HG03039 (cell line): ENCODE measurements around the gene ARFGAP2.
"Not testable (repeated sequence)": the region's sequence is repeated elsewhere in the genome, so short reads cannot be mapped to it uniquely, and the experiment has no call there.

Experiments
- ATAC-seq: cut with Tn5 transposase; IDR thresholded peaks from one replicate; pipeline ENCODE4 v1.9.1; 2021; ENCODE audit warnings: mild to moderate bottlenecking, moderate library complexity; ENCODE audit not compliant: unreplicated experiment

ARFGAP2 gene

DNA sequence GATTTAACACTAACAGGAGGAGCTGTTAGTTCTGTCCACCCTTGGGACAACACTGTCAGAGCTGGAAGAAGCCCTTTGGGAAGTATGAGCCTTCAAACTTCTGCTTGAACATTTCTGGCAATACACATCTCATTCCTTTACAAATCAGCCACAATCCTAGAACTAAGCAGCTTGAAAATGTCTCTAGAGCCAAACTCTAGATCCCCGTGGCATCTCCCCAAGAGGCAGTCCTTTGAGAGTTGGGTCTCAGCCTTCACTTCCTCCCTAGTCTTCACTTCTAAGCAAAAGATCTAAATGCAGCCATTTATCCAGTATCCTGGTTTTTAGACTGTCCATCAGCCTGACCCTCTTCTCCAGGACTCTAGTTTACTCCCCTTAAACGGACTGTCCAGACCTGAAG, 26.9 kb downstream of the ARFGAP2 start:
- ATAC-seq: no peak

GRCh38 chr11:47148903-47149531, 27.7 kb downstream of the ARFGAP2 start:
- ATAC-seq: no peak

DNA sequence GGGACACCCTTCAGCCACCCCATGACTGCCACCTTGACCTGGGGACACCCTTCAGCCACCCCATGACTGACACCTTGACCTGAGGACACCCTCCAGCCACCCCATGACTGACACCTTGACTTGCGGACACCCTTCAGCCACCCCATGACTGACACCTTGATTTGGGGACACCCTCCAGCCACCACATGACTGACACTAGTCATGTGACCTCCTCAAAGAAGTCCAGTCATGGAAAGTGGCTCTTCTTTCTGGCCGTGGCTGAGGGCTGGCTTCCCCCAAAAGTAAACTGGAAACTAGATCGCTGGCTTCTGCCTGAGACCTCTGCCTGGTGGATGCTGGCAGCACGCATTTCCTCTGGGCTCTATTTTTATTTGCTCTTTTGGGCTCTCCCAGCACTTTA, 28.4 kb downstream of the ARFGAP2 start:
- ATAC-seq: no peak

DNA sequence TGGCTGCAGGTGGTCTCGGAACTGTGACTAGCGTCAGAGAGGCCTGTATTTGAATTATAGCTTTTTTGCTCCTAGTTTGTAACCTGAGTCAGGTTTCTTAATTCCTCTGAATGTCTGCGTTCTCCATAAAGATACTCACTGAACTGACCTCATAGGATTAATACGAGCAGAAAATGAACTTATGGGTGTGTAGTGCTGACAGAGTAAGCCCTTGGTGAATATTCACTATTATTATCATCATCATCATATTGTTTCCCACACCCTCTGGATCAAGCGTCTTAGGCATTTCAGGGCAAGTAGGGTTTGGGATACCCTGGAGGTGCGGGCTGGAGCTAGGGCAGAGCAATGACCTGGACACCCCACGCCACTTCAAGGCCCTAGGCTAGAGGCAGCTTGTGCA, 29.0 kb downstream of the ARFGAP2 start:
- no peak for ATAC-seq

DNA sequence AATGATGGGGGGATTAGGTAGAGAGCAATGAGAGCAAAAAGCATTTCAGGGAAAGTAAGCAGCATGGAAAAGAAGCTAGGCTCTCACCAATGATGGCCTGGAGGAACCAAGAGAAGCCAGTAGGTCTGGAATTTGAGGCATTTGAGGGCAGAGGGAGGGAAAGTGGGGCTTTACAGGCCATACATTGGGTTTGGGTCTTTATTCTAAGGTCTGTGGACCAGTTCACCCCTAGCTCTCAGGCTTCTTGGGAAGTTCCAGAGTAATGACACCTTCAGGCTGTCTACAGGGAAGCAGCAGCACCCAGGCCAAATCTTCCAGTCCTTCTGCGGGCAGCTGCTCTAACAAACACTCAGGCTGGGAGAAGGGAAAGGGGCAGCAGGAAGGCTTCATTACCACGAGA, 29.4 kb downstream of the ARFGAP2 start:
- ATAC-seq: no peak

GRCh38 chr11:47144541-47144940, 32.1 kb downstream of the ARFGAP2 start:
- ATAC-seq: no peak

GRCh38 chr11:47143322-47143721, 33.4 kb downstream of the ARFGAP2 start:
- no peak for ATAC-seq

DNA sequence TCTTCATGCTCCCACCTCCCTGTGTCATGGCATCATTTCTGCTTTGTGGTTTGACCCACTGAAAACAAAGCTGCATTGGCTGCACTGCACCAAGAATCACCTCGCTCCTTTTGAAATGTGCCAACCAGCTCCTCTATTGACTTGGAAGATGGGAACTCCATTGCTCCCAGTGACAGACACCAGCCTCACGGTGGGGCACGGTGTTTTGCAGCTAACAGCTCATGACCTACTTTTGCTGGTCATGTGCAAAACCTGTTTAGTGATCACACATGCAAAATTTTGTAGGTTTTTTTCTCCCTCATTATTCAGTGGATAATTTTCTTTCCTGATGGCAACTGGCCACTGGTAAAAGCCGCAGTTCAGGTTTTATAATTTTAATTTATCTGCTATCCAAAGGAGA, 36.8 kb downstream of the ARFGAP2 start:
- no peak for ATAC-seq

DNA sequence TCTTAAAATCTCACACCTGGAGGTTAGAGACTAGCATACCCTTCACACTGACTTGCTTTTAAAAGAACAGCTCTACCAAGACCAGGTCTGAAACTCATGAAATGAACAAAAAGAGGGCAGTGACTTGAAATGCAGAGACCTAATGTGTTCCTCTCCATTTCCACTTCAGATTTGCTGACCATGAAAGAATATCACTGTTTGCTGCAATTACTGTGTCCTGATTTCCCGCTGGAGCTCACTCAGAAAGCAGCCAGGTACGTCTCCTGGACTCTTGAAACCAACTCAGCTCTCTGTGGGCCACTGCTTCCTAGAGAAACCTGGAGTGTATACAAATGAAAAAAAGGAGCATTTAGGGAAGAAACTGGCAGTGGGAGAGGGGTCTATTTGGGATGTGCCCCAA, 39.2 kb downstream of the ARFGAP2 start:
- no peak for ATAC-seq

- ATAC-seq: no peak
Measured at GRCh38 chr11:47136921-47137320, 39.8 kb downstream of the ARFGAP2 start.

- ATAC-seq: no peak
Measured at GRCh38 chr11:47136327-47136726, 40.4 kb downstream of the ARFGAP2 start.

DNA sequence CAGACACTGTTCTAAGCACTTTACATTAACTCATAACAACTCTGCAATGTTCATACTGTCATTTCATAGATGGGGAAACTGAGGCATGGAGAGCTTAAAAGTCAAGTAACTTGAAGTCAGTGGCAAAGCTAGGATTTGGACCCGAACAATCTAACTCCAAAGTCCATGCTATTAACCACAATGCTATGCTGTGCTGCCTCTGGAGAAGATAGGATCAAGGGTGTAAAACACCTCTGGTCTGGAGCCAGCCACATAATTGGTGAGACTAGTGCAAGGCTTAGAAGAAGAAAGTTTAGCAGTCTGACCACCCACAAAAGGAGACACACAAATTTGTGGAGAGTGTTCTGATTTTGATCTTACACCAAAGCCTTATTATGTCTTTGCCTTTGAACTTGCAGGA, 43.7 kb downstream of the ARFGAP2 start:
- no peak for ATAC-seq

DNA sequence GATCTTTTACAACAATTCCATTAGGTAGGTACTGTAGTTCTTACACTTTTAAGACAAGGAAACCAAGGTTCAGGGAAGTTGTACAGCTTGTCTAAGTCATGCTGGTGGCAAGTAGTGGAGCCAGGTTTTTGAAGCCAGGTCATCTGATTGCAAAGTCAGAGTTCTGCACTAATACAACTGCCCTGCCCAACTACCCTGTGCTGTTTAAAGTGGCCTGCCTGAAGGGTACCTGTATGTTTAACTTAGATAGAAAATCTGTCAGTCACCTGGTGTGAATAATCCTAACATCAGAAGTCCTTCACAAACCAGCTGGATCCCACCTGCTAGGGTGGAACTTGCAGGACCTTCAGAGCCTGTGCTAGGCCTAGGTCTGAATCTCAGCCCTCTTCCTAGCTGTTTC, 44.2 kb downstream of the ARFGAP2 start:
- no peak for ATAC-seq

GRCh38 chr11:47131136-47131535, 45.5 kb downstream of the ARFGAP2 start:
- ATAC-seq: no peak

- ATAC-seq: no peak
Measured at GRCh38 chr11:47130543-47130942, 46.1 kb downstream of the ARFGAP2 start.

DNA sequence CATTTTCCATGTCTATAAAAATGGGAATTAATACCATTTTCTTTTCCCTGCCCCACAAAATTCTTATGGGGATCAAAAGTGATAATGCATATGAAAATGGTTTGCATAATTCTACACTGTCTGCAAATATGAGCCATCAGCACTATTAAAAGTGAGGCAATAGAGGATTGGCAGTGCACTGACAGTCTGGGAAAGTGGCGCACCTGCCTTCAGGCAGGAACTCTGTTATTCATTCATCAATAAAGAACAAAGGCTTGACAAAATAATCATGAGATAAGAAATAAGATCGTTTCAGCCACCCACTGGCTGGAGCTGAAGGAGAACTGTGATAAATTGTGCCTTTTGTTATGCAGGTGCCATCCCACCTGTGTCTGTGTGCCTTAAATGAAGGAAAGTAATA, 49.5 kb downstream of the ARFGAP2 start:
- no peak for ATAC-seq

DNA sequence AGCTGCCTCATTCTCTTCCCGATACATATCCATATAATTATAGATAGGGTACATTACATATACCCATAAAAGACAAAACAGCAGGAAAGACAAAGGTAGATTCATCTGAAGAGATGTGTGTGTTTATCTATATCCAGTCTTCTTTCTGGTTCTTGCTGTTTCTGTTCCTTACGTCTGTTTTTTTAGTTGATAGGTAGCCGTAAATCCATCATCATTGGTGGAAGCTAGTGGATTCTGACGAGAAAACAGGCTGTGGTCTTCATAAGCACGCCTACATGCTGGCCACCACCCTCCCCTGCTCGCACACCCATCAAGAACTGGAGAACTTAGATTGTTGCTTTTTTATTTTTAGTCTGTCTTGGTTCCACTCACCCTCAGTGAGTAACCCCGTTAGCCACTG, 51.6 kb downstream of the ARFGAP2 start:
- ATAC-seq: no peak

- no peak for ATAC-seq
Measured at GRCh38 chr11:47124675-47125074, 52.0 kb downstream of the ARFGAP2 start.

DNA sequence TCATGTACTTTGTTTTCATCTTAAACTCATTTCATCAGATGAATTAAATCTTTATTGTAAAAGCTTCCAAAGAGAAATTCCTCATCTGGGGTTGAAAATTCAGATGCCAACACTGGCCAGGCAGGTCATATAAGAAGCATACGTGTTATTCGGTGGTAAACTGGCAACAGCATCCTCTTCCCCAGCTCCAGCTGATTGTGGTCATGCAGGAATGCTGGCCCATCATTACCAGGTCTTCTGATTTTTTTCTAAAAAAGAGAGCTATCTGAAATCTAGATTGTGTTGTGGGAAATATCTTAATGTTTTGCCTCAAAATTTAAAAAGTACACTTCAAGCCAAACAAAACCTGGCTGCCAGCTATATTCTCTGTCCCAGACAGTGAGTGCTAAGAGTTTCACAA, 53.6 kb downstream of the ARFGAP2 start:
- no peak for ATAC-seq

DNA sequence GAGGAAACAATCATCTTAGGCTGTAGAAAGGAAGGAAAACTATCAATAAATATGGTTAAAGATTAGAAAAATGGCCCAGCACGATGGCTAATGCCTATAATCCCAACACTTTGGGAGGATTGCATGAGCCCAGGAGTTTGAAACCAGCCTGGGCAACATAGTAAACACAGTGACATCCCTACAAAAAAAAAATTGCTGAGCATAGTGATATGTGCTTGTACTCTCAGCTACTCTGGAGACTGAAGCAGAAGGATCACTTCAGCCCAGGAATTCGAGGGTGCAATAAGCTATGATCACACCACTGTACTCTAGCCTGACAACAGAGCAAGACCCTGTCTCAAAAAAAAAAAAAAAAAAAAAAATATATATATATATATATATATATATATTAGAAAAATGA, 54.9 kb downstream of the ARFGAP2 start:
- ATAC-seq: no peak

DNA sequence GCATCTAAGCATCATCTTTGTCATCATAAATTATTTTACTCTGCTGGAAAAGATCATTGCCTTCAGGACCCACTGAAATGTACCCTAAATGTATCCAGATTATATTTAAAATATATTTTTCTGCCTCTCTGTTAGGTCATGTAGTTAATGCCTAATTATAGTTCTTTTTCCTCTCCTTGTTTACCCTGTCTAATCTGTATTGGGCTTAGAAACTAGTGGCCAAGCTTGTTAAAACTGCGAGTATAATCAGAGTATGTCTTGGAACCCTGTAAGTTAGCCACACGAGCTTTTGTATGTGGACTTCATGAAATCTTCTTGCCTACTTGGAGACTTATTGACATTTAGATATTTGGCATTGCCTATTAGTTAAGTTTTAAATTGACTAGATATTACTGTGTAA, 55.6 kb downstream of the ARFGAP2 start:
- no peak for ATAC-seq

GRCh38 chr11:47118958-47119688, 57.6 kb downstream of the ARFGAP2 start:
- ATAC-seq: not testable (repeated sequence)
